ENCODE data around the gene FRAS1.

The FRAS1 gene

GRCh38 chr4:78551420-78552351, 494.6 kb downstream of the FRAS1 start, which contains the start of gene ANXA3:
TSS of gene ANXA3 (plus strand) at chr4:78551770. CDS start at chr4:78554474, 2,704 bp downstream.
- DNase-seq (ENCODE audit: low spot score): no peak

GRCh38 chr4:78552389-78553042, 495.4 kb downstream of the FRAS1 start:
- DNase-seq (ENCODE audit: low spot score): peak; percentile 6

- DNase-seq (ENCODE audit: low spot score): no peak
These were observed 495.9 kb downstream of the FRAS1 start for GRCh38 chr4:78553043-78553396.

- DNase-seq (ENCODE audit: low spot score): no peak
These were observed 496.5 kb downstream of the FRAS1 start for GRCh38 chr4:78553529-78554060.

- DNase-seq (ENCODE audit: low spot score): no peak
These were observed 499.5 kb downstream of the FRAS1 start for GRCh38 chr4:78556665-78557064.

GRCh38 chr4:78557841-78558240, 500.7 kb downstream of the FRAS1 start:
- DNase-seq (ENCODE audit: low spot score): no peak

GRCh38 chr4:78558410-78558809, 501.3 kb downstream of the FRAS1 start:
- no peak for DNase-seq (ENCODE audit: low spot score)

- no peak for DNase-seq (ENCODE audit: low spot score)
These were observed 503.3 kb downstream of the FRAS1 start for GRCh38 chr4:78560296-78560963.

GRCh38 chr4:78561677-78562076, 504.6 kb downstream of the FRAS1 start:
- no peak for DNase-seq (ENCODE audit: low spot score)

GRCh38 chr4:78562687-78563086, 505.6 kb downstream of the FRAS1 start:
- no peak for DNase-seq (ENCODE audit: low spot score)

GRCh38 chr4:78565971-78566372, 508.8 kb downstream of the FRAS1 start:
- no peak for DNase-seq (ENCODE audit: low spot score)

- no peak for DNase-seq (ENCODE audit: low spot score)
These were observed 509.8 kb downstream of the FRAS1 start for GRCh38 chr4:78566834-78567499.

- no peak for DNase-seq (ENCODE audit: low spot score)
These were observed 510.5 kb downstream of the FRAS1 start for GRCh38 chr4:78567500-78568060.

GRCh38 chr4:78568640-78569305, 511.6 kb downstream of the FRAS1 start:
- no peak for DNase-seq (ENCODE audit: low spot score)

- DNase-seq (ENCODE audit: low spot score): no peak
These were observed 512.2 kb downstream of the FRAS1 start for GRCh38 chr4:78569306-78569821.

- DNase-seq (ENCODE audit: low spot score): no peak
These were observed 513.0 kb downstream of the FRAS1 start for GRCh38 chr4:78570117-78570516.

GRCh38 chr4:78571804-78572203, 514.7 kb downstream of the FRAS1 start:
- no peak for DNase-seq (ENCODE audit: low spot score)

- DNase-seq (ENCODE audit: low spot score): no peak
These were observed 521.7 kb downstream of the FRAS1 start for GRCh38 chr4:78578674-78579425.

GRCh38 chr4:78581618-78582017, 524.5 kb downstream of the FRAS1 start:
- no peak for DNase-seq (ENCODE audit: low spot score)

All from activated CD4-positive, alpha-beta T cell treated with anti-CD3 and anti-CD28 coated beads, Interleukin-2, Interleukin-4, amounts not matched to agents 100 ng/mL and 50 ng/mL, durations not matched to agents 16 hours and 8 hours (primary cell).